HEK293T (cell line): ENCODE data around the gene ARID3A.

Experiments
- CTCF ChIA-PET: fragments of 350-600 bp; formaldehyde crosslinking; extraction: SDS; loops from one replicate; lab custom pipeline; 2021; ENCODE audit warnings: antibody characterized with exemption, inconsistent platforms; lab: Yijun Ruan, JAX
- POLR2A ChIA-PET: fragments of 350-600 bp; formaldehyde crosslinking; extraction: SDS; loops from one replicate; lab custom pipeline; 2020; ENCODE audit warnings: antibody characterized with exemption, inconsistent platforms; lab: Yijun Ruan, JAX
- DNase-seq: peaks from one replicate; pipeline ENCODE4 v3.0.0; 2012; ENCODE audit warnings: mixed read lengths; ENCODE audit errors: extremely low spot score
- ARNT ChIP-seq: fragments of 450-650 bp; IDR thresholded peaks from 2 replicates; pipeline ENCODE4 v1.6.1; 2017; ENCODE audit warnings: mild to moderate bottlenecking
- BHLHE40 ChIP-seq: fragments of 450-650 bp; IDR thresholded peaks from 2 replicates; pipeline ENCODE4 v1.6.1; 2016; ENCODE audit warnings: mild to moderate bottlenecking, moderate library complexity, borderline replicate concordance
- CTBP1 ChIP-seq: fragments of 450-650 bp; IDR thresholded peaks from 2 replicates; pipeline ENCODE4 v1.6.1; 2016; ENCODE audit warnings: borderline replicate concordance
- ELF4 ChIP-seq: fragments of 450-650 bp; IDR thresholded peaks from 2 replicates; pipeline ENCODE4 v1.6.1; 2017; ENCODE audit warnings: antibody characterized with exemption
- FOXA1 ChIP-seq: fragments of 450-650 bp; IDR thresholded peaks from 2 replicates; pipeline ENCODE4 v1.6.1; 2016; ENCODE audit warnings: mild to moderate bottlenecking
- FOXK2 ChIP-seq: fragments of 450-650 bp; IDR thresholded peaks from 2 replicates; pipeline ENCODE4 v1.6.1; 2016; ENCODE audit warnings: mild to moderate bottlenecking
- FOXM1 ChIP-seq: fragments of 450-650 bp; IDR thresholded peaks from 2 replicates; pipeline ENCODE4 v1.6.1; 2017; ENCODE audit warnings: mild to moderate bottlenecking, borderline replicate concordance
- HDGF ChIP-seq: fragments of 450-650 bp; IDR thresholded peaks from 2 replicates; pipeline ENCODE4 v1.6.1; 2017; ENCODE audit warnings: antibody characterized with exemption, borderline replicate concordance
- L3MBTL2 ChIP-seq: fragments of 450-650 bp; conservative IDR thresholded peaks from 2 replicates; pipeline ENCODE4 v1.6.1; 2016; ENCODE audit warnings: mild to moderate bottlenecking
- LEF1 ChIP-seq: fragments of 450-650 bp; IDR thresholded peaks from 2 replicates; pipeline ENCODE4 v1.6.1; 2017; ENCODE audit warnings: mild to moderate bottlenecking, borderline replicate concordance
- NFRKB ChIP-seq: fragments of 450-650 bp; IDR thresholded peaks from 2 replicates; pipeline ENCODE4 v1.6.1; 2016; ENCODE audit warnings: mild to moderate bottlenecking, moderate library complexity
- SP1 ChIP-seq: fragments of 450-650 bp; IDR thresholded peaks from 2 replicates; pipeline ENCODE4 v1.6.1; 2017
- SUZ12 ChIP-seq: fragments of 450-650 bp; IDR thresholded peaks from 2 replicates; pipeline ENCODE4 v1.6.1; 2016; ENCODE audit warnings: mild to moderate bottlenecking
- TARDBP ChIP-seq: fragments of 450-650 bp; IDR thresholded peaks from 2 replicates; pipeline ENCODE4 v1.6.1; 2016
- ZNF384 ChIP-seq: fragments of 450-650 bp; IDR thresholded peaks from 2 replicates; pipeline ENCODE4 v1.6.1; 2016
- TF ChIP-seq, protein P1 (sequence below): fragments of 450-650 bp; IDR thresholded peaks from 2 replicates; pipeline ENCODE4 v1.6.1; 2016

ARID3A gene

GRCh38 chr19:927780-928401, 2.1 kb downstream of the ARID3A start:
- TF ChIP-seq SUZ12 (no peak), ELF4 (no peak), FOXM1 (no peak), SP1 (no peak), FOXA1 (no peak), ZNF384 (no peak), LEF1 (no peak), BHLHE40 (no peak), TARDBP (no peak), NFRKB (no peak)
- TF ChIP-seq, protein P1, sequence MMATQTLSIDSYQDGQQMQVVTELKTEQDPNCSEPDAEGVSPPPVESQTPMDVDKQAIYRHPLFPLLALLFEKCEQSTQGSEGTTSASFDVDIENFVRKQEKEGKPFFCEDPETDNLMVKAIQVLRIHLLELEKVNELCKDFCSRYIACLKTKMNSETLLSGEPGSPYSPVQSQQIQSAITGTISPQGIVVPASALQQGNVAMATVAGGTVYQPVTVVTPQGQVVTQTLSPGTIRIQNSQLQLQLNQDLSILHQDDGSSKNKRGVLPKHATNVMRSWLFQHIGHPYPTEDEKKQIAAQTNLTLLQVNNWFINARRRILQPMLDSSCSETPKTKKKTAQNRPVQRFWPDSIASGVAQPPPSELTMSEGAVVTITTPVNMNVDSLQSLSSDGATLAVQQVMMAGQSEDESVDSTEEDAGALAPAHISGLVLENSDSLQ, result no peak
- CTCF ChIA-PET, result interaction anchor here (1.2 kb wide), 1 partner anchor 43 kb away, joined by 3 read pairs; no protein-coding TSS in a partner anchor
- POLR2A ChIA-PET, result no interaction called here
- no peak for DNase-seq

GRCh38 chr19:928471-929202, 2.8 kb downstream of the ARID3A start:
- DNase-seq, result no peak
- ChIA-PET POLR2A (no interaction called here), CTCF (interaction anchor here (1.2 kb wide), 1 partner anchor 42 kb away, joined by 3 read pairs; no protein-coding TSS in a partner anchor)

GRCh38 chr19:929203-929890, 3.5 kb downstream of the ARID3A start:
- CTCF ChIA-PET, result interaction anchor here (1.2 kb wide), 1 partner anchor 42 kb away, joined by 3 read pairs; no protein-coding TSS in a partner anchor
- POLR2A ChIA-PET, result no interaction called here
- TF ChIP-seq ZNF384 (no peak), CTBP1 (no peak), NFRKB (no peak), HDGF (no peak), BHLHE40 (no peak), FOXM1 (no peak), SP1 (no peak), SUZ12 (no peak), FOXK2 (no peak), L3MBTL2 (no peak), ELF4 (no peak), FOXA1 (no peak), TARDBP (no peak), LEF1 (no peak), ARNT (no peak)
- TF ChIP-seq, protein P1, result no peak
- no peak for DNase-seq

More at GRCh38 chr19:928471-929202, 2.8 kb downstream of the ARID3A start:
- TF ChIP-seq, protein P1, result no peak
- TF ChIP-seq FOXA1 (no peak), ARNT (no peak), BHLHE40 (no peak)

DNA sequence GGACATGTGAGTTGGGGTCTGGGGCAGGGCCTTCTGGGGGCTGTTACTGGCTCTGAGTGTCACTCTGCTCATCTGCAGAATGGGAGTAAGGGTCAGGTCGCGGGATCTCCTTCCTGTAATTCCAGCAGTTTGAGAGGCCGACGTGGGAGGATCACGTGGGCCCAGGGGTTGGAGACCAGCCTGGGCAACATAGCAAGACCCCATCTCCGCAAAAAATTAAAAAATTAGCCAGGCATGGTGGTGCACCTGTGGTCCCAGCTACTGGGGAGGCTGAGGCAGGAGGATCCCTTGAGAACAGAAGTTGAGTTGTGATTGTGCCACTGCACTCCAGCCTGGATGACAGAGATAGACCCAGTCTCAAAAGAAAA, 4.0 kb downstream of the ARID3A start:
- DNase-seq, result no peak
- TF ChIP-seq FOXA1, result no peak
- no peak for TF ChIP-seq FOXK2
- TF ChIP-seq SP1, result no peak
- no peak for TF ChIP-seq LEF1
- TF ChIP-seq FOXM1, result no peak
- TF ChIP-seq ZNF384, result no peak
- TF ChIP-seq SUZ12, result no peak
- no peak for TF ChIP-seq L3MBTL2
- no peak for TF ChIP-seq BHLHE40
- no peak for TF ChIP-seq HDGF
- TF ChIP-seq ARNT, result no peak
- no peak for TF ChIP-seq ELF4
- TF ChIP-seq NFRKB, result no peak
- POLR2A ChIA-PET, result no interaction called here
- CTCF ChIA-PET, result no interaction called here

GRCh38 chr19:931860-932647, 6.2 kb downstream of the ARID3A start:
- ChIA-PET CTCF (interaction anchor here (0.7 kb wide), 1 partner anchor 29 kb away, joined by 3 read pairs; no protein-coding TSS in a partner anchor), POLR2A (no interaction called here)
- TF ChIP-seq ARNT, result no peak
- no peak for TF ChIP-seq NFRKB
- no peak for TF ChIP-seq FOXK2
- TF ChIP-seq TARDBP, result no peak
- no peak for TF ChIP-seq ZNF384
- no peak for TF ChIP-seq ELF4
- TF ChIP-seq CTBP1, result no peak
- TF ChIP-seq FOXM1, result no peak
- TF ChIP-seq LEF1, result no peak
- TF ChIP-seq SP1, result no peak
- TF ChIP-seq FOXA1, result no peak
- TF ChIP-seq HDGF, result no peak
- no peak for DNase-seq
